ENCODE measurements around the gene CNIH1. TPM values are rescaled to one million over a fixed set of nuclear protein-coding genes. Genes with fewer than 3 reads are reported as not detected.

CNIH1 gene
- total and polyA plus RNA-seq, 9 donors, result 53.5 to 203 (median 67.0) TPM

GRCh38 chr14:54486685-54487084 lies 45.5 kb upstream of the CNIH1 start:
- Histone ChIP-seq H3K27ac (no peak overlapping the region), H3K4me1 (ENCODE audit: insufficient read depth) (peaks cover 9% of the 10 kb centered on the region), H3K9me3 (no peaks in the 10 kb centered on the region), H3K4me3 (no peak overlapping the region), H3K36me3 (no peaks in the 10 kb centered on the region), H3K27me3 (no peaks in the 10 kb centered on the region)
- intact Hi-C loops (cut with DNase I), result no loop called here
- no peak for TF ChIP-seq POLR2A (IDR thresholded peaks at IDR 0.05)
- TF ChIP-seq CTCF (IDR thresholded peaks at IDR 0.05), result no peak
- no peak for TF ChIP-seq EP300 (IDR thresholded peaks at IDR 0.05)
- no peak for DNase-seq
- WGBS, 3 donors, result 91 to 97% (median 95%) methylated on average over 1 of the region's 1 CpG

DNA sequence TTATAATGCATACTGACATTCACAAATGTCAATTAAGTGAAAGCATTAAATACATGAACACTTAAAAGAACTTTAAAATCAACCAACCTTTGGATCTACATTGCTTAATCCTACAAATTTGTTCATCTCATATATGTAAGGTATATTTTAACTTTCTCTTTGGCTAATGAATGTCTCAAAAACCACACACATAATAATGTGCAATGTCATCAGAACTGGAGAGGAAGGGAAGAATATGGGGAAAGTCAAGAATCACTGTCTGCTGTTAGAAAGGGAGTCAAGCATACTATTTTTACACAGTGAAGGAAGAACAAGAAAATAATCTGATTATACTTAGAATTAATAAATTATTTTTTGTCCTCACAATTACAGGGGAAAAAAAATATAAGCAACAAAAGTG lies 42.7 kb upstream of the CNIH1 start:
- Histone ChIP-seq H3K27me3 (no peaks in the 10 kb centered on the region), H3K4me3 (no peak overlapping the region), H3K4me1 (ENCODE audit: insufficient read depth) (peaks cover 9% of the 10 kb centered on the region), H3K27ac (no peak overlapping the region), H3K9me3 (no peaks in the 10 kb centered on the region), H3K36me3 (no peaks in the 10 kb centered on the region)
- intact Hi-C loops (cut with DNase I), result no loop called here
- TF ChIP-seq EP300 (IDR thresholded peaks at IDR 0.05) (no peak), POLR2A (IDR thresholded peaks at IDR 0.05) (no peak), CTCF (IDR thresholded peaks at IDR 0.05) (no peak)
- no peak for DNase-seq

- Histone ChIP-seq H3K27ac (no peak overlapping the region), H3K27me3 (no peaks in the 10 kb centered on the region), H3K4me3 (no peak overlapping the region), H3K36me3 (no peaks in the 10 kb centered on the region), H3K4me1 (ENCODE audit: insufficient read depth) (peaks cover 9% of the 10 kb centered on the region), H3K9me3 (no peaks in the 10 kb centered on the region)
- intact Hi-C loops (cut with DNase I), result no loop called here
- 83 to 85% (median 84%) methylated on average over 8 of the region's 8 CpGs for WGBS, 3 donors
- TF ChIP-seq EP300 (IDR thresholded peaks at IDR 0.05) (no peak), POLR2A (IDR thresholded peaks at IDR 0.05) (no peak), CTCF (IDR thresholded peaks at IDR 0.05) (no peak)
- DNase-seq, result no peak
Measured at GRCh38 chr14:54483073-54483745, 42.0 kb upstream of the CNIH1 start.

DNA sequence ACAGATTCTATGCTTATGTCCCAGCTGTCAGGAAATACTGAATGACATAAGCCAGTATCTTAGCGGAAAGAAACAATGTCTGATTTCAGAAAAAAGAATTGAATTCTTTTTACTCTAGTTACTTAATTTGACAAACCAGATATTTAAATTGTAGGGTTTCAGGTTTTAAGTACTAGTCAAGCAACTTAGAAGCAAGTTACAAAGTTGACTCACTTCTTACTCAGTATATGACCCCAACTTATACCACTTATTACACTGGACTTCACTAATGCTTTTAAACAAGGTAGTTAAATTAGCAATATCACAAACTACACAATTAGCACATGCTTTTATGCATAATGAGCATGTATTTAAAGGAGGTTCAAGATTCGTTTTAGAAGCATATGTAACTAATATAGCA lies 40.5 kb upstream of the CNIH1 start:
- intact Hi-C loops (cut with DNase I), result no loop called here
- Histone ChIP-seq H3K36me3 (no peaks in the 10 kb centered on the region), H3K27me3 (no peaks in the 10 kb centered on the region), H3K4me3 (no peak overlapping the region), H3K27ac (no peak overlapping the region), H3K9me3 (no peaks in the 10 kb centered on the region), H3K4me1 (ENCODE audit: insufficient read depth) (peaks cover 1% of the 10 kb centered on the region)
- DNase-seq, result no peak
- TF ChIP-seq CTCF (IDR thresholded peaks at IDR 0.05) (no peak), EP300 (IDR thresholded peaks at IDR 0.05) (no peak), POLR2A (IDR thresholded peaks at IDR 0.05) (no peak)
- 93 to 95% (median 94%) methylated on average over 2 of the region's 2 CpGs for WGBS, 3 donors

All from ovary (tissue), 9 donors.